Limb (tissue), 2 donors: ENCODE measurements around the gene USP38.
"Not testable (repeated sequence)": the region's sequence is repeated elsewhere in the genome, so short reads cannot be mapped to it uniquely, and the experiment has no call there.

Source experiments
- DNase-seq, 2 donors: peaks; one replicate each; pipeline ENCODE4 v3.0.0-alpha.2; 2016; ENCODE audit errors: extremely low spot score in 2 of 2

Gene USP38

DNA sequence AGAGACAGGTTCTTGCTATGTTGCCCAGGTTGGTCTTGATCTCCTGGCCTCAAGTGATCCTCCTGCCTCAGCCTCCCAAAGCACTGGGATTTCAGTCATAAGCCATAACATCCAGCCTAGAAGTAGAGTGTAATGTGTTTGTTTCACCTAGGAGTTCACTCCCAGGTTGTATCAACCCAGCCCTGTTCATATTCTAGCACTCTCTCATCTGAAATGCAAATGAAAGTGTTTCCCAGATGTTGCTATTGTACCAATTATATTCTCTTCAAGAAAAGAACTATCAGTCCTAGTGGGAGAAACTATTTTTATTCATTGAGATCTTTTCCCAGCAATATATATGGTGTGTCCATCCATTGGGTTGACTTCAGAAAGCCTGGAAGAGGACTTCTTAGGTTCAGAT is 72.6 kb downstream of the USP38 start:
- no peak for DNase-seq

DNA sequence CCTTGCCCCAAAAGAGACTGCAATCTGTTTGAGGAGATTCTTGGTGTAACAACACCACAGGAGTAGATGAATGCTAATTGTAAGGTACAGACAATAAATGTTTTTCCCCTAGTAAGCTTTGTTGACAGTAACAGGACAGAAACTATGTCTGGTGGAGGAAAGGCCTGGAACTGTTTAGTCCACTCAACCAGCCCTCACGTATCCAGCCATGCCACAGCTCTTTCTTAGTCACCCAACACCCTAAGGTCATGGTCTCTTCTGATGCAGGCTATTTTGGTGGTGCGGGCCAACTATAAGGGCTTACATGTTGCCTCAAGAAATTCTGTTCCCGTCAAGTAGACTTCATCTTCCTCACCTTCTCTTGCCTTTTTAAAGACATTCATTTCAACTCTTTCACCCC is 76.0 kb downstream of the USP38 start:
- DNase-seq = no peak

DNA sequence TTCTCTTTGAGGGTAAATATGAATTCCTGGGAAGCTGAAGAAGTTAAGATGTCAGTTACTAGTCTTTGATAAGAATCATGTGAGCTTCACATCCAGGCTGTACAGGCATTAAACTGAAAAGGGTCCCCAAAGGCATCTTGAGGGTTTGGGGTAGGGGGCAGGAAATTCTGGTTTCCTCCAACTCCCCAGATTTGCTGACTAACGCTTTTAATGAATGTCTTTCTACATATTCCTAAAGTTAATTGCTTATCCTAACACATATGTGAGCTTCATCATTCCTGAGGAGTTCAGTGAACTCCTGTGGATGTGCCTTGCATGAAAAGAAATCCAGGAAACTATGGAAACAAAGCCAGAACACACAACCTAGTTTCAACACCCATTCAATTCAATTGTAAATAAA is 78.1 kb downstream of the USP38 start:
- no peak for DNase-seq

DNA sequence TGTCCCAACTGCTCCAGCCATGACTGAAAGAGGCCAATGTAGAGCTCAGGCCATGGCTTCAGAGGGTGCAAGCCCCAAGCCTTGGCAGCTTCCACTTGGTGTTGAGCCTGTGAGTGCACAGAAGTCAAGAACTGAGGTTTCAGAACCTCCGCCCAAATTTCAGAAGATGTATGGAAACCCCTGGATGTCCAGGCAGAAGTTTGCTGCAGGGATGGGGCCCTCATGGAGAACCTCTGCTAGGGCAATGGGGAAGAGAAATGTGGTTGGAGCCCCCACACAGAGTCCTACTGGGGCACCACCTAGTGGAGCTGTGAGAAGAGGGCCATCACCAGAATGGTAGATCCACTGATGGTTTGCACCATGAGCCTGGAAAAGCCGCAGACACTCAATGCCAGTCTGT is 83.0 kb downstream of the USP38 start:
- DNase-seq = not testable (repeated sequence)

DNA sequence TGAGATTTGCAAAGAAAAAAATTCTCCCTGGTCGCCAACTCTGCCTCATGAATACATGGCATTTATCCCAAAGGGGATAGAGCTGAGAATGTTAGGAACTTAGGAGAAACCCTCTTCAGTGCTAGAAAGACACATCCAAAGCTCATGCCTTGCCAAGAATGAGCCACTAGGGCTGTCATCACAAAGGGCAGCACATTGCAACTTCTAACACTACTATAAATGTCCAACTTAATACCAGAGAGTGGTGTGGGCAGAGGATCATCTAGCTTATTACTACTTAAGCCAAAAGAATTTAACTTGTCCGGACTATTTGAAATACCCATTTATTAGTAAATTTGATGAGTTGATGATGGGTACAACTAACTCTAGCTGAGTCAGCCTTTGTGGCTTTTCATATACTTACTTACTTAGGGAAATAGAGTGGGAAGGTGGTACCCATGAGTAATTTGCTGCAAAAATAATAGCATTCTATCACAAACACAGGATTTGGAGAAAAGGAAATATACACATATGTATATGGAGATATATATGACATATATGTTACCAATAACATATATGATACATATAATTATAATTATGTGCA is 85.6 kb downstream of the USP38 start:
- DNase-seq = no peak
